ENCODE measurements around the gene COL20A1.
"Not testable (repeated sequence)": the region's sequence is repeated elsewhere in the genome, so short reads cannot be mapped to it uniquely, and the experiment has no call there.

COL20A1 gene

DNA sequence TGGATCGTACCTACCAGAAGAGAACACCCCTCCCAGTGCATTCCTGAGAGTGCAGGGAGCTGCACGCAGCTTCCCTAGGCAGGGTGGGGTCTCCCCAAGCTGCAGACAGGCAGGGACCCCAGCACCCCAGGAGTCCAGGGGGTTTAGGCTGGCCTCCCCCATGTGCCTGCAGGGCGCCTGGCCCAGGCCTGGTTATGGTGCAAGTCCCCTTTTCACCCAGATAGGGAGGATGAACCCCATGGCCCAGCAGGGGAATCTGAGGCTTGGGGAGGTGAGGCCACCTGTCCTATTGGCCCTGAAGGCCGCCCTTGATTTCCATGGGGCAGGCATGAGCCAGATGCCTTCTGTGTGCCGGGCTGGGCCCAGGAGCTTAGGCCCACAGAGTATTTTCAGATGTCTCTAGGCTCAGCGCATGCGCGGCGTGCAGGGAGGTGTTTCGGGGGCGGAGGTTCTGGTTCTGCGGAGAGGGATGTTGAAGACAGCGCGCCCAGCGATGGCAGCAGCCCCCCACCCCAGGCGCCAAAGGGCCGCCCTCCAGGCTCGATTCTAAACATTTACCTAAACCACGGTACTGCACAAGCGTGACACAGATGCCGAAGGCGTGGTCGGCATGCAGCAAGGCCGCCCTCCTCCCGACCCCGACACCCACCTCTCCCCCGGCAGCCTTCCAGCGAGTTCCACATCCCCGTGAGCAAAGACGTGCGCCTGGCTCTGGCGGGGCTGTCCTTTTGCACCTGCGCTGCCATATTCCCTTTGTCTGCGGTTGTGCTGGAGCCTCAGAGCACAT is 29.4 kb downstream of the COL20A1 start:
- DNase-seq, result no peak

DNA sequence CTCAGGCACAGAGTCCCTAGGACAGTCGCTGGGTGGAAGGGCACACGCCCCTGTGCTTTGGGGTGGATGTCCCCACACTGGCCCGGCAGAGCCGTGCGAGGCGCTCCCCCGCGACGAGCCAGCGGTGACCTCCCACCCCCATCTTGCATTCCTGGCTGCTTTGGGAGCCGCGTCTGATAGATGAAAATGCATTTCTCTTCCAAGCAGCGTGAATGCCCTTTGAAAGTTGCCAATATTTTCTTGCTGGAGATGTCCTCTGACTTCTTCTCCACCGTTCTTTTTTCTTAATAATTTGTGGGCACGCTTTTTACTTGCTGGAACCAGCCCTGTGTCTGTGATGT is 29.9 kb downstream of the COL20A1 start:
- no peak for DNase-seq

DNA sequence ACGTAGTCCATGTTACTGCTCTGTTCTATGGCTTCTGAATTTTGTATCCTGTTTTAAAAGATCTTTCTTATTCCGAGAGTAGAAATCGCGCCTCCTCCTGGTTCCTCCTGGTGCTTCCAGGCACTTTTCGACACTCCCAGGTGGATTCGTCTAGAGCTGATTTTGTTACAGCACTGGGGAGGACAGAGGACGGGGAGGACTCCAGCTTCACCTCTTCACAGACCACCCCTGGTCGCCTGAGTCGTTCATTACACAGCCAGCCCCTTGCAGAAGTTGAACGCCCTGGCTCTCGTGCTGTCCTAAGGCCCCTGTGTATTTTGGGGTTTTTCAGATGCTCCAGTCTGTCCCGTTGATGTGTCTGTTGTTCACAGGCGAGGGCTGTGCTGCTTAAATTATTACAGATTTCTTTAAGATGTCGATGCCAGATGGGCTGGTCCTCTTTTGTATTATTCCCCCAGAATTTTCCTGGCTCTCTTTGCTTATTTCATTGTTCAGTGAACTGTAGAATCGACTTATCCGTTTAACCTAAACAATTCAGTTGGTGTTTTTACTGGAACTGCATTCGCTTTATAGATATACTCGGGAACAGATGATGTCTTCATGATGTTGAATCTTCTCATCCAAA is 30.5 kb downstream of the COL20A1 start:
- DNase-seq, result no peak

DNA sequence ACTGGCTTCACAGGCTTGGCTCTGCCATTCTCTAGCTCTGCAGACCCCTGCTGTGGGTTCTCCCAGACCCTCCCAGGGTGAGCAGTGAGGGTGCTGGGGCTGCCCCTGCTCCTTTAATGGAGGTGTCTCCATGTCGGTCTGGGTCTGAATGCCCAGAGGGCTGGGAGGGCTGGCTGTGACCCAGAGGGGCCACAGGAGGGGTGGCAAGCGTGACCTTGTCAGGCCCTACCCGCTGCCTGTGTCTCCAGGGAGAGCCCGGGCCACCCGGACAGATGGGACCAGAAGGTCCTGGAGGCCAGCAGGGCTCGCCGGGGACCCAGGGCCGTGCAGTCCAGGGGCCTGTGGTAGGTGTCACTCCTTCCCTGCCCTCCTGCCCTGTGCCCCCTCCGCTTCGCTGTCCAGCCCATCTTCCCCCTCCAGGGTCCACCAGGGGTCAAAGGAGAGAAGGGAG is 32.1 kb downstream of the COL20A1 start:
- DNase-seq, result no peak

DNA sequence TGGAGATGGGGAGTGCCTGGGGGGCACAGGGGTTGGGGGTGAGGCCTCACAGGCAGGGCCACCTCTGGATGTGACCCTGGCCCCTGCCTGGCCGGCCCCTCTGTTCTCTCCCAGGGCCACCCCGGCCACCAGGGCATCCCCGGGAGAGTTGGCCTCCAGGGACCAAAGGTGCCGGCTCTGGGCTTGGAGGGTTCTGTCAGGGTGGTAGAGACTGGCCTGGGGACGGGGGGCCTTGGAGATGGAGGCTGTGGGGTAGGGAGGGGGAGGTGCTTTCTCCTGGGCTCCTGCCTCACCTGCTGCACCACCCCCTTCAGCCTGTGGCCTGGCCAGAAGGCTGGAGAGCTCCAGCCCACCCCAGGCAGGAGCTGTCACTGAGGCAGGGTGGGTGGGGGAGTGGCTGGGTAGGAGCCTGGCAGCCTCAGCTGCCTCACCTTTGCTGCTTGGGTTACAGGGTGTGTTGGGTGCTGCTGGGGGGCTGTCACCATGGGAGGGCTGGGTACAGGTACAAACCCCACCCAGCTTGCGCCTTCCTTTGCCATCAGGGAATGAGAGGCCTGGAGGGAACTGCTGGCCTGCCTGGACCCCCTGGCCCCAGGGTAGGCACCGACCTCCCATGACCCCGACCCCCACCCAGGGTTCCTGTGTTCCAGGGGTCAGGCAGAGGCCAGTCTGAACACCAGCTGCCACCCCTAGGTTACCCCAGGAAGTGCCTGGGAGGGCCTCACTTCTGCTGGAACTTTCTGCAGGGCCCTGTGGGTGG is 32.7 kb downstream of the COL20A1 start:
- no peak for DNase-seq

DNA sequence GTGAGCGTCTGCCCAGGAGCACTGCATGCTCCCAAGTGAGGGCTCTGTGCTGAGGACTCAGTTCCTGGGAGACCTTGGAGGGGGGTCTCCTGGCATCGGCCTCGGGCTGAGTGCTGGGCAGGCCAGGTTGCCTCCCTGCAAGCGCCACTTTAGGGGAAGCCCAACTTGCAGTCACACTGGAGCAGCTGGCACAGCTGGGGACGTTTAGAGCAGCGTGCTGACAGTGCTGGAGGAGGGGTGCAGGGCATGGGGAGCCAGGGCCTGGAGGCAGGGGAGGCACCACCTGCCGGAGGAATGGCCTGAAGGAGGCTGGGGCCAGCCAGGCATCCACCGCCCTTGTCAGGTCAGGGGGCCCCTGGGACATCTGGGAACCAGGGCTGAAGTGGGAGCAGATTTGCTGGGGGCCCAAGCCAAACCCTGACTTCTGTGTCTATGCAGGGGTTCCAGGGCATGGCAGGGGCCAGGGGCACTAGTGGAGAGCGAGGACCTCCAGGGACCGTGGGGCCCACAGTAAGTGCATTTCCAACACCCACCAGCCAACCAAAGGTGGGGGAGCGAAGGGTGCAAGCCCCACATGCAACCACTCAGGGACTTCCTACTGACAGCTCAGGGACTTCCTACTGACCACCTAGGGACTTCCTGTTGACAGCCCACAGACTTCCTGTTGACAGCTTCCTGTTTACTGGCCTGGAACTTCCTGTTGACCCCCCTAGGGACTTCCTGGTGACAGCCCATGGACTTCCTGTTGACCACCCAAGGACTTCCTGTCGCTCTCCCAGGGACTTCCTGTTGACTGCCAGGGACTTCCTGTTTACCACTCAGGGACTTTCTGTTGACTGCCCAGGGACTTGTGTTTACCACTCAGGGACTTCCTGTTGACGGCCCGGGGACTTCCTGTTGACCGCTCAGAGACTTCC is 33.6 kb downstream of the COL20A1 start:
- no peak for DNase-seq

DNA sequence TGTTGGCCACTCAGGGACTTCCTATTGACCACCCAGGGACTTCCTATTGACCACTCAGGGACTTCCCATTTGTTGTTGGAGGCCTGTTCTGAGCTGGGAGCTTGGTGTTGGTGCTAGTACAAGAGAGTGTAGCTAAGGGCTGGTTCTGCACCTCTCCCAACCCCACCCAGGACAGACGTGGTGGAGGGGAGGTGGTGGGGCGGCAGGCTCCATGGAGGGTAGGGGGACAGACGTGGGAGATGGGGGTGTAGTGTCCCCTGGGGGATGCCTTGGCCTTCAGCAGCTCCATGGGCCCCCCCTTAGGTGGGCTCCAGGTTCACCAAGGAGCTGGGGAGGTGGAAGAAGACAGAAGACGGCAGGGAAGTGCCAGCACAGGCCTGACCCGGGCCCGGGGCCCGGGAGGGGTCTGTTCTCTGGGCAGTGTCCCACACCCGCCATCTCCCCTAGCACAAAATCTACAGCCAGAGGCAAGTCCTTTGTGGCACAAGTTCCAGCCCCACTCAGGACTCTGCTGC is 34.3 kb downstream of the COL20A1 start:
- DNase-seq, result no peak

DNA sequence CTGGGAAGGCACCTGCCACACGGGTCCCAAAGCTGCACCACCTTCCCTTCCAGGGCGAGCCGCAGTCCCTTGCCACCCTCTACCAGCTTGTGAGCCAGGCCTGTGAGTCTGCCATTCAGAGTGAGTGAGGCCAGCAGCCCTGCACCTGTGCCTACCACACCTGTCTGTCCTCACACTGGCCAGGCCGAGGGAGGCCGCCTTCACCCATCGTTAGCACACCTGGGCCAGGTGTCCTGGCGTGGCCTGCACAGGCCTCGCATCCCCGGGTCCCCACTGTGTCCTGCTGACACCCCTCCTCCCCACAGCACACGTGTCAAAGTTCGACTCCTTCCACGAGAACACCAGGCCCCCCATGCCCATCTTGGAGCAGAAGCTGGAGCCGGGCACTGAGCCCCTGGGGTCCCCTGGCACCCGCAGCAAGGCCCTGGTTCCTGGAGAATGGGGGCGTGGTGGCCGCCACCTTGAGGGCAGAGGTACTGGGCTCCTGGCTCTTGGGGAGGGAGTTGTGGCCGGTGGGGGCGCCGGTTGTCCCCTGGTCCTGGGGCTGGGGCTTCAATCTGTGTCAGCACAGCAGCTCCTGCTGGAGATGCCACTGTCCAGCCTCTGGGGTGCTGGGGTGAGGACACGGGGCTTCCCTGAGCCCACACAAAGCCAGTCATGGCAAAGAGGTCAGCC is 35.2 kb downstream of the COL20A1 start:
- no peak for DNase-seq

DNA sequence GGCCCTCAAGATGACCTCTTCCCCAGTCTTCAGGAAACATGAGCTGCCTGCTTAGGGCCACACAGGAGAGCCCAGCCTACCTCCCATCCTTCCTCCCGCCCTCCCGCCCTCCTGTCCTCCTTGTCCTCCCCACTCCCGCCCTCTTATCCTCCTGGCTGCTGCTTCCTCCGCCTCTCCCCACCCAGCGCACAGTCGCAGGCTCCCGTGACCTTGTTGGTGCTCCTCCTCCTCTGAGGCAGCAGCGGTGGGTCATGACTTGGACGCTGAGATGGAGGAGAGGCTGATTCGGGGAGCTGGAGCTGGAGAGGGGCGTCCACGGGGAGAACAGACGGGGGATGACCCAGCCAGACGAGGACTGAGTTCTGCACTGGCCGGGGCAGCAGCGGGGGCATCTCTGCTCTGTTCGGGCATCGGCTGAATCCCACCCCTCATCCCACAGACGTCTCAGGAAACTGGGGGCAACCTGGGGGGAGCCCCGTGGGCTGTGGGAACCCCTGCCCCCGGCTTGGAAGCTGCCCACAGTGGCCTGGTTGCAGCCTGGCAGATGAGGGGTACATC is 35.8 kb downstream of the COL20A1 start:
- DNase-seq, result no peak

DNA sequence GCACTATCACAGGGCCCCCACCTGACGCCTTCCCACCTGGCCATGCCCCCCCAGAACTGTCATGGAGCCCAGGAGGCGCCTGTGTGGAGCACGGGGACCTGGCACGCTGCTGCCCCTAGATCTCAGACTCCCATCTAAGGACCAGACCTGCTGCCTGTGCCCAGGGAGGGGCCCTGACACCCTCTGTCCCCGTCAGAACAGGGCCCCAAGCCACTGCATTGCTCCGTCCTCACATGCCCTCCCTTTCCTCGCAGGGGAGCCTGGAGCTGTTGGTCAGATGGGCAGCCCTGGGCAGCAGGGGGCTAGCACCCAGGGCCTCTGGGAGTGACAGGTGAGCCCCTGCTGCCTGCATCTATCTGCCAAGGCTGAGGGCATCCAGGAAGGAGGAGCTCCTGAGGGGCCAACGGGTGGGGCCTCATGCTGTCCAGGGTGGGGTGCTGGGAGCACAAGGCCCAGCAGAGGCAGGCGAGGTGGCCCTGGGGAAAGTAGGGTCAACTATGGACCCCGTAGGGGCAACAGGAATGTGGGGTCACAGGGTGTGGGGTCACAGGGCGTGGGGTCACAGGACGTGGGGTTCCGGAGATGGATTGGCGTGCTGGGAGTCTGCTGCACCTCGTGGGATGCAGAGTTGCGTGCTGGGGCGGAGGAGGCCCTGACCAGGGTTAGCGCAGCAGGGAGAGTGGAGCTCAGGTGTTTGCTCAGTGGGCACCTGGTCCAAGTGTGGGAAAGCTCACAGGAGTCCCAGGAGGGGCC is 36.5 kb downstream of the COL20A1 start:
- DNase-seq, result no peak

DNA sequence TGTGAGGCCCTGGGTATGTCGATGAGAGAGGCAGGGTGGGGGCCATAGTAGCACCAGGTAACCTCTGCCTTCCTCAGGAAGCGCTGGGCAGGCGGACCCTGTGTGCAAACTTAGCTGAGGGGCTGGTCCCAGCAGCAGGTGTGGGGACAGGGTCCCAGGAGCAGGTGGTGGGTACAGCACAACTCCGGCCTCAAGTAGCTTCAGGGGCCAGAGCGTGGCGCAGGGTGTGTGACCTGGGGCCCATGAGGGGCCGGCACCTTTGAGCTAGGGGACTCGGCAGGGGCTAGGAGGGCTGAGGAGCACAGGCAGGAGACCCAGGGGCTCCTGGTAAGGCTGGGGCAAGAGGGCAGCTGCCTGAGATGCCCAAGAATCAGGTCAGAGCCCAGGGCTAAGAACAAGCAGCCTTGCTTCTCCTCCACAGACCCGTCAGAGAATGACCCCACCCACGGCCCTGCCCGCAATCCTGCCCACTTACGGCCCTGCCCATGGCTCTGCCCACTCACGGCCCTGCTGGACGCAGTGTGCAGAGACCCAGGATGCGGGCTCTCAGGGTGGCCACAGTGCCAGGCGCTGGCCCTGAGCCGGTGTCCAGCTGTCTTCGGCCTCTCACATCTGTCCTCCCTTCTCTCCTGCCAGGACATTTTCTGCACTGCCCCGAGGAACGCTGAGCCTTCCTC is 37.2 kb downstream of the COL20A1 start:
- DNase-seq, result no peak

DNA sequence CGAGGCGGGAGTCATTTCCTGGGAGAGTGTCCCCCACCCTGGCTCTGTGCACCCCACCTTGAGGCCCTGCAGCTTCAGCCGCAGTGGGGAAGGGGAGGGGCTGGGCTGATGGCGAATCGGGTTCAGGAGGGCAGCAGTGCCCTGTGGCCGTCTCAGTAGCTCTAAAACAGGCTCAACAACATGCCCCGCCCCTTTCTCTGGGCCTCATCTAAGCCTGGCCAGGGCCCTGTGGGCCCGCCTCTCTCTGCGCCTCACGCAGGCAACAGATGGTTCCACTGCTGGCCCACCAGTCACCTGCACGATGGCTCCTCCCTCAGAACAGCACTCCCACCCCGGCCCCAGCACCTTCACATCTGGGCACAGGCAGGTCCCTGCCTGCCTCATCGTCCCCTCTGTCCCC is 38.0 kb downstream of the COL20A1 start:
- no peak for DNase-seq

DNA sequence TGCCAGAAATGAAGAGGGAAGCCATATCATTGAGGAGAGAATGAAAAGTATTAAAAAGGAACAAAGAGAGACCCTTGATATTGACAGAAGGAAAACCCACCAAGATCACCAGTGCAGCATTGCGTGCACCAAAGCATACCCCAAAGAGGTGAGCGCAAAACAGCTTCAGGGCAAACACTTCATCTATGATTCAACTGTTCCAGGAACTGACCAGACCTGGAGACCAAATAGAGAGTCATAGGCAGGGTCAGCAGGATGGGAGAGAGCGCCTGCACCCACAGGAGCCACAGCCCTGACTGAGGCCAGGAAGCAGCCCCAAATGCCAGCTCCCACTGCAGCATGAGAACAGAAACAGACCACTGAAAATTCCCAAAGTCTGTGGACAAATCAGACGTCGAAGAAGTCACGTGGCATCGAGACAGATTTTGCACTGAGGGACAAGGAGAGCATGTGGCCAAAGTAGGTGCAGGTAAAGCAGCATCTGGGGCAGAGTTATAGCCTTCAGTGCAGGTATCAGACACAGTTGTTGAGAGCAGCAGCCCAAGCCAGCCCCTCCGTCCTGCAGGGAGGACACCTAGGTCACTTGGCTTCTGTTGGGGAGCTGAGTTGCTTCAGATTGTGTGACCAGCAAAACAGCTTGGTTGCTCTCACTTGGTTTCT is 38.9 kb downstream of the COL20A1 start:
- no peak for DNase-seq

DNA sequence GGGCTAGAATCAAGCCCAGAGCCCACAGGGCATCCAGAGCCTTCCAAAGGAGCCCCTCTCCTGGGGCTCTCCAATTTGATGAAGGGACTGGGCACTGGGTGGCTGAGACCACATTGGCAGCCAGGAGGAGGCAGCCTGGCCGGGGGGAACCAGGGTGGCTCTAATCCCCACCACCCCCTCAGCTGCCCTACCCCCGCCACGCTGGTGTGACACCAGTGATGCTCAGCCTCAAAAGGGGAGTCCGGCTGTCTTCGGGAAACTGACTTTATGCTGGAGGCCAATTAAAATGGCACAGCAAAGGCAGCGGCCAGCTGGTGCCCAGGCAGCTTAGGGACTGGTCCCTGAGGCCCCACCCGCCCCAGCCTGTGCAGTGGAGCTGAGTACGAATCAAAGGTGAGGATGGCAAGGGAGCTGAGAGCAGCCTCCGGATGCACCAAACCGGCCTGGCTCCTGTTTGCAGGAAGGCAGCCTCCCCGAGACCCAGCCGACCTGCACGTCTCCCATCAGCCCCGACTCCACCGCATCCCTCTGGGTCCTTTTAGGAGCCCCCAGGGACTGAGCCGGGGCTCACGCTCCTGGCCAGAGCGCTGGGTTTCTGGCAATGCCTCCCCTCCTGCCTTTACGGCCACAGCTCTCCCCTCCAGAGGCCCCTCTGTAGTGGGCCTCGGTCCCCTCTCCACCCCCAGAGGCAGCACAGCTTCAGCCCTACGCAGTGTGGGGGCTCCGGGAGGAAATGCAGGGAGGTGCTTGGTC is 39.7 kb downstream of the COL20A1 start:
- DNase-seq, result no peak

DNA sequence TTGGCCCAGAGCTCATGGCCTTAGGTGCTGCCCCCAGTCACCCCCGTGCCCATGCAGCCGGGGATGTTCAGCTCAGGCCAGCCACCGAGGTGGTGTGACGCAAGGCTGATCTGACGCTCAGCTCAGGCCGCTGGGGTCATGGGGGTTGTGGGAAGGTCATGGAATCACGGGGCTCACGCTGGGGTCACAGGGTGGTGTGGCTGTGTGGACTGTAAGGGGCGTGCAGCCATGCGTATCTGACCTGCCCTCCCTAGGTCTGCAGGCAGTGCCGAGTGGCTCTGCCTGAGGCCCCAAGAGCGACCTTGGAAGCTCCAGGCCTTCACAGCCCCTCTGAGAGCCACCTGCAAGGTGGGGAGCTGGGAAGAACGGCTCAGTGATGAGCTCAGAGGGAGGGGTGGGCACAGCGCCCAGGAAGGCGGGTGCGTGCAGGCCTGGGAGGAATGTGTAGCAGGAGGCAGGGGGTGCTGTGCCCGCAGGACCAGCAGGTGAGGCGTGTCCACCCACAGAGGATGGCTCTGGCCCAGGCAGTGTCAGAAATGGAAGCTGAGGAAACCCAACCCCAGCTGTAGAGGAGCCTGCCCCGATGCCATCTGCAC is 40.4 kb downstream of the COL20A1 start:
- DNase-seq, result no peak

DNA sequence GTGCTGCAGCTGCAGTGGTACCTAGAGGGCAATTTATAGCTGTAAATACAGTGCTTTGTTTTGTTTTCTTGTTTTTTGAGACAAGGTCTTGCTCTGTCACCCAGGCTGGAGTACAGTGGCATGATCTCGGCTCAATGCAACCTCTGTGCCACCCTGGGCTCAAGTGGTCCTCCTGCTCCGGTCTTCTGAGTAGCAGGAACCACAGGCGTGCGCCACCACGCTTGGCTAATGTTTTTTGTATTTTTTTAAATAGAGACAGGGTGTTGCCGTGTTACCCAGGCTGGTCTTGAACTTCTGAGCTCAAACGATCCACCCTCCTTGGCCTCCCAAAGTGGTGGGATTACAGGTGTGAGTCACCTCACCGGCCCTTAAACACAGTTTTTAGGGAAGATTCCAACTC is 41.4 kb downstream of the COL20A1 start:
- no peak for DNase-seq

DNA sequence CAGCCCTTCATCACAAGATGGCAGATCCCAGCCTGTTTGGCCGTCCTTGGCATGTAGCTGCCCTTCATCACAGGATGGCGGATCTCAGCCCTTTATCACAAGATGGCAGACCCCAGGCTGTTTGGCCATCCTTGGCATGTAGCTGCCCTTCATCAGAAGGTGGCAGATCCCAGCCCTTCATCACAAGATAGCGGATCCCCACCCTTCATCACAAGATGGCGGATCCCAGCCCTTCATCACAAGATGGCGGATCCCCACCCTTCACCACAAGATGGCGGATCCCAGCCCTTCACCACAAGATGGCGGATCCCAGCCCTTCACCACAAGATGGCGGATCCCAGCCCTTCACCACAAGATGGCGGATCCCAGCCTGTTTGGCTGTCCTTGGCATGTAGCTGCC is 42.1 kb downstream of the COL20A1 start:
- DNase-seq, result not testable (repeated sequence)

DNA sequence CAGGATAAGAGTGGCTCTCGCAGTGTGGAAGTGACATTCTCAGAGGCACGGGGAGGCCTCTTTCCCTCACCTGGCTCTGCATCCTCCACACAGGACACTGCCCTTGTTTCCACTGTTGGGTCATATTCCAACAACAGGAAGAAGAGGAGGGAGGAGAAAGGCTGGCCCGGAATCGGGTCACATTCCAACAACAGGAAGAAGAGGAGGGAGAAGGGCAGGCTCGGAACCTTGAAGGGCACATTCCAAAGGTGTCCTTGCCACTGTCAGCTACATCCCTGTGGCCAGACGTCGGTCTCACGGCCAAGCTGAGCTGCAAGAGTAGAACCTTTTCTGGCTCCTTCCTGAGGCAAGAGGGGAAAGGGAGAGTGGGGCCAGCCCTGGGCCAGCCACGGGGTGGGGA is 42.7 kb downstream of the COL20A1 start:
- DNase-seq, result no peak
